HG02885 (cell line): ENCODE measurements around the gene CCDC116.

Experiments
- ATAC-seq: cut with Tn5 transposase; IDR thresholded peaks from one replicate; pipeline ENCODE4 v1.9.1; 2021; ENCODE audit warnings: mild to moderate bottlenecking; ENCODE audit not compliant: unreplicated experiment, poor library complexity

The CCDC116 gene

GRCh38 chr22:21650280-21650679, 17.7 kb downstream of the CCDC116 start:
- ATAC-seq = no peak

GRCh38 chr22:21650823-21651520, 18.4 kb downstream of the CCDC116 start:
- ATAC-seq = no peak

- peak; percentile 32 for ATAC-seq
Measured at GRCh38 chr22:21651521-21652009, 19.0 kb downstream of the CCDC116 start.

GRCh38 chr22:21652010-21652546, 19.5 kb downstream of the CCDC116 start:
- peak; percentile 91 for ATAC-seq

- ATAC-seq = no peak
Measured at GRCh38 chr22:21652547-21653545, 20.3 kb downstream of the CCDC116 start.

GRCh38 chr22:21657020-21657359, 24.4 kb downstream of the CCDC116 start:
- no peak for ATAC-seq

GRCh38 chr22:21657360-21658032, 24.9 kb downstream of the CCDC116 start:
- ATAC-seq = peak; percentile 79

- ATAC-seq = no peak
Measured at GRCh38 chr22:21659864-21660525, 27.4 kb downstream of the CCDC116 start.

- ATAC-seq = no peak
Measured at GRCh38 chr22:21660904-21661303, 28.3 kb downstream of the CCDC116 start.

- no peak for ATAC-seq
Measured at GRCh38 chr22:21661991-21662390, 29.4 kb downstream of the CCDC116 start.

- ATAC-seq = no peak
Measured at GRCh38 chr22:21663738-21664137, 31.2 kb downstream of the CCDC116 start.

GRCh38 chr22:21665047-21665851, 32.7 kb downstream of the CCDC116 start:
- no peak for ATAC-seq

GRCh38 chr22:21666786-21667185, 34.2 kb downstream of the CCDC116 start:
- ATAC-seq = no peak

GRCh38 chr22:21669026-21669425, 36.5 kb downstream of the CCDC116 start:
- no peak for ATAC-seq

GRCh38 chr22:21672107-21672629, 39.6 kb downstream of the CCDC116 start:
- no peak for ATAC-seq

- ATAC-seq = no peak
Measured at GRCh38 chr22:21673534-21674321, 41.2 kb downstream of the CCDC116 start.

- ATAC-seq = no peak
Measured at GRCh38 chr22:21674638-21675245, 42.2 kb downstream of the CCDC116 start.
